Neural crest cell (in vitro differentiated cells): ENCODE measurements around the gene IL21R. TPM values are rescaled to one million over a fixed set of nuclear protein-coding genes. Genes with fewer than 3 reads are reported as not detected.

Source experiments
- DNase-seq: peaks from one replicate; pipeline ENCODE4 v3.0.0; 2021; ENCODE audit warnings: low read depth, mixed read lengths, low spot score
- H3K27ac Mint-ChIP-seq: one replicate; pipeline ENCODE4 v1.8.0; 2021; ENCODE audit warnings: mild to moderate bottlenecking, mixed read lengths; ENCODE audit not compliant: unreplicated experiment
- H3K27me3 Mint-ChIP-seq: 2 replicates; pipeline ENCODE4 v1.8.0; 2021; ENCODE audit warnings: low read depth, mild to moderate bottlenecking, mixed read lengths
- H3K36me3 Mint-ChIP-seq: 2 replicates; pipeline ENCODE4 v1.8.0; 2021; ENCODE audit warnings: low read depth, mild to moderate bottlenecking, mixed read lengths
- H3K4me1 Mint-ChIP-seq: 2 replicates; pipeline ENCODE4 v1.8.0; 2021; ENCODE audit warnings: mixed read lengths
- H3K4me3 Mint-ChIP-seq: one replicate; pipeline ENCODE4 v1.8.0; 2021; ENCODE audit warnings: mild to moderate bottlenecking, mixed read lengths
- H3K9me3 Mint-ChIP-seq: 2 replicates; pipeline ENCODE4 v1.8.0; 2021; ENCODE audit warnings: mixed read lengths
- CTCF ChIP-seq: fragments of 200-600 bp; sonication (generic); conservative IDR thresholded peaks from 2 replicates; pipeline ENCODE4 v1.5.0; 2021; ENCODE audit warnings: antibody characterized with exemption, mild to moderate bottlenecking
- total RNA-seq: library from RNA; stranded (reverse); gene quantifications from 2 replicates; pipeline ENCODE4 v1.2.1, GENCODE V29; 2021

The IL21R gene
- total RNA-seq, 1 donor from 2014 or later: 0.79 TPM

GRCh38 chr16:27359615-27360014, 42.4 kb upstream of the IL21R start:
- Mint-ChIP-seq H3K4me1 (peaks cover 7% of the 10 kb centered on the region), H3K36me3 (no peaks in the 10 kb centered on the region), H3K9me3 (no peaks in the 10 kb centered on the region), H3K4me3 (no peak overlapping the region), H3K27ac (no peak overlapping the region), H3K27me3 (no peaks in the 10 kb centered on the region)
- DNase-seq: no peak
- no peak for TF ChIP-seq CTCF

- no peaks in the 10 kb centered on the region for H3K27me3 Mint-ChIP-seq
- TF ChIP-seq CTCF: no peak
- H3K27ac Mint-ChIP-seq: no peak overlapping the region
- no peak overlapping the region for H3K4me3 Mint-ChIP-seq
- H3K36me3 Mint-ChIP-seq: no peaks in the 10 kb centered on the region
- peaks cover 7% of the 10 kb centered on the region for H3K4me1 Mint-ChIP-seq
- DNase-seq: no peak
- H3K9me3 Mint-ChIP-seq: no peaks in the 10 kb centered on the region
Measured at GRCh38 chr16:27361987-27362386, 40.0 kb upstream of the IL21R start.

- no peak for DNase-seq
- TF ChIP-seq CTCF: no peak
- no peaks in the 10 kb centered on the region for H3K9me3 Mint-ChIP-seq
- H3K36me3 Mint-ChIP-seq: no peaks in the 10 kb centered on the region
- peaks cover 7% of the 10 kb centered on the region for H3K4me1 Mint-ChIP-seq
- H3K4me3 Mint-ChIP-seq: no peak overlapping the region
- H3K27me3 Mint-ChIP-seq: no peaks in the 10 kb centered on the region
- no peak overlapping the region for H3K27ac Mint-ChIP-seq
Measured at GRCh38 chr16:27362570-27363245, 39.3 kb upstream of the IL21R start.

- H3K27me3 Mint-ChIP-seq: no peaks in the 10 kb centered on the region
- H3K9me3 Mint-ChIP-seq: no peaks in the 10 kb centered on the region
- H3K36me3 Mint-ChIP-seq: no peaks in the 10 kb centered on the region
- no peak for DNase-seq
- peaks cover 7% of the 10 kb centered on the region for H3K4me1 Mint-ChIP-seq
- H3K4me3 Mint-ChIP-seq: no peak overlapping the region
- no peak overlapping the region for H3K27ac Mint-ChIP-seq
- TF ChIP-seq CTCF: no peak
Measured at GRCh38 chr16:27363246-27363632, 38.7 kb upstream of the IL21R start.

- no peak for DNase-seq
- Mint-ChIP-seq H3K4me3 (no peak overlapping the region), H3K4me1 (peaks cover 7% of the 10 kb centered on the region), H3K36me3 (no peaks in the 10 kb centered on the region), H3K27me3 (no peaks in the 10 kb centered on the region), H3K9me3 (no peaks in the 10 kb centered on the region), H3K27ac (no peak overlapping the region)
- no peak for TF ChIP-seq CTCF
Measured at GRCh38 chr16:27363797-27364196, 38.2 kb upstream of the IL21R start.
